ENCODE measurements around the gene CD63. TPM values are rescaled to one million over a fixed set of nuclear protein-coding genes. Genes with fewer than 3 reads are reported as not detected.

CD63 gene
- total and polyA plus RNA-seq, 9 of the 15 experiments (the other 6 are each of a cell fraction or from before 2014, with no cell fraction given): 313 to 735 (median 433) TPM

GRCh38 chr12:55715833-55716581, 12.8 kb downstream of the CD63 start, which contains the start of gene BLOC1S1 (continued):
- TF ChIP-seq ATF2 (CRISPR knock-in tag; IDR thresholded peaks at IDR 0.05): no peak
- no peak for TF ChIP-seq MCM7 (IDR thresholded peaks at IDR 0.05)
- TF ChIP-seq ADNP (tag; IDR thresholded peaks at IDR 0.05): no peak
- TF ChIP-seq FOXJ3 (CRISPR knock-in tag; IDR thresholded peaks at IDR 0.05): no peak
- TF ChIP-seq ZBTB17 (CRISPR knock-in tag; IDR thresholded peaks at IDR 0.05): no peak
- 0 out of 4 replicates have a peak, but pooled peaks have one; percentile 18 to 29 for TF ChIP-seq NRF1 (conservative IDR thresholded peaks at IDR 0.05 in 1 of 2, IDR thresholded peaks at IDR 0.05 in 1 of 2)
- no peak for TF ChIP-seq PHB (CRISPR knock-in tag; IDR thresholded peaks at IDR 0.05)
- no peak; the same call in 1 of the 2 replicates for TF ChIP-seq PML (IDR thresholded peaks at IDR 0.05; ENCODE audit: low read length)
- no peak for TF ChIP-seq PBX2 (CRISPR knock-in tag; IDR thresholded peaks at IDR 0.05; ENCODE audit: low read depth)
- TF ChIP-seq PBX2 (tag; conservative IDR thresholded peaks at IDR 0.05; ENCODE audit: low read depth): no peak
- peak; percentile 20; the same call in 1 of the 2 replicates for TF ChIP-seq TRIM28 (IDR thresholded peaks at IDR 0.05)
- peak; percentile 53 for TF ChIP-seq SP2 (IDR thresholded peaks at IDR 0.05; ENCODE audit: extremely low read depth, low read depth, low read length, poor library complexity, severe bottlenecking)
- TF ChIP-seq ZNF609 (CRISPR knock-in tag; IDR thresholded peaks at IDR 0.05; ENCODE audit: borderline replicate concordance): no peak
- TF ChIP-seq MYBL2 (IDR thresholded peaks at IDR 0.05; ENCODE audit: low read depth): no peak
- no peak for TF ChIP-seq MYBL2 (CRISPR knock-in tag; IDR thresholded peaks at IDR 0.05; ENCODE audit: borderline replicate concordance)
- no peak for TF ChIP-seq NELFE (IDR thresholded peaks at IDR 0.05; ENCODE audit: insufficient read depth, insufficient read length)
- peak; percentile 30 for TF ChIP-seq CCNT2 (IDR thresholded peaks at IDR 0.05; ENCODE audit: borderline replicate concordance, extremely low read depth, insufficient read length, low read depth, low read length)
- 0 out of 2 replicates have a peak, but pooled peaks have one; percentile 18 for TF ChIP-seq FOXM1 (IDR thresholded peaks at IDR 0.05; ENCODE audit: low read depth)
- no peak for TF ChIP-seq FOXM1 (CRISPR knock-in tag; IDR thresholded peaks at IDR 0.05; ENCODE audit: low read depth)
- peak; percentile 99 for TF ChIP-seq C11orf30 (IDR thresholded peaks at IDR 0.05; ENCODE audit: low read depth)

All from K562 (cell line).